GM12874 (cell line): ENCODE data around the gene ZSCAN9.

Experiments used
- CTCF ChIP-seq: IDR thresholded peaks from 2 replicates; pipeline ENCODE4 v1.5.1; 2011; ENCODE audit warnings: low read depth, mild to moderate bottlenecking, control low read depth, low read length, moderate library complexity; ENCODE audit not compliant: insufficient read depth

The ZSCAN9 gene

DNA sequence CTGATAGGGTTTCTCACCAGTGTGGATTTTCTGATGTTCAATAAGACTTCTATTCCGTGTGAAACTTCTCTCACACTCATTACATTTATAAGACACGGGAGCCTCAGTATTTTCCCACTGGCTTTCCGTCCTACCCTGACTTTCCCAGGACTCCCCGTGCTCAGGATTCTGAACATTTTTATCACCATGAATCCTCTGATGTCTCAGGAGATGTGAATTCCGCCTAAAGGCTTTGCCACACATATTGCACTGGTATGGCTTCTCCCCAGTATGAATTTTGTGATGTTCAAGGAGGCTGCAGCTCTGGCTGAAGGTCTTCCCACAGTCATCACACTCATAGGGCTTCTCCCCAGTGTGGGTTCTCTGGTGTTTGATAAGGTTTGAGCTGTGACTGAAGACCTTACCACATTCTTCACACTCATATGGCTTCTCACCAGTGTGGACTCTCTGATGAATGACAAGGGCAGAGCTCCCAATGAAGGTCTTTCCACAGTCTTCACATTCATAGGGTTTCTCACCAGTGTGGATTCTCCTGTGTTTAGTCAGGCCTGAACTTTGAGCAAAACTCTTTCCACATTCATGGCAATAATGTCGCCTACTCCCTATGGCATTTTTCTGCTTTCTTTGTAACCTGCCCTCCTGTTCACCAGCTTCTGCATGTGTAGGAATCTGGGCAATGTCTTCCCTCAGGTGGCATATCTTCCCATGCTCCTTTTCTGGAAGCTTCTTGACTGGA lies 20.3 kb downstream of the ZSCAN9 start:
- no peak for TF ChIP-seq CTCF

DNA sequence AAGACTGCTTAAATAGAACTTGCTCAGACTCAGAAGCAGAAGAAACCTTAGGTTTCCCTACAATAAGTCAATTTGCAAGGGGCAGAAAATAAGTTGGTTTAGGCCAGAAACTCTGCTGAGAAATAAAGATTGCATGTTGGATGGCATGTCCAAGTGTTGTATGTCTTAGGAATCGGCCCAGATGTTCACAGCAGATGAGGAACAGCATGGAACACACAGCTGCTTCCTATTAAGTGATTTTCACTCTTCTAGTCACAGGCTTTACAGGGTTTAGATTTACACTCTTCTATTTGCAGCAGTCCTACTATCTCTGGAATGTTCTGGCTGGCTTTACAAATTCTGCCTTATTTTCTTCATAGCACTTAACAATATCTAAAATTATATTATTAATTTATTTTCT lies 23.8 kb downstream of the ZSCAN9 start:
- TF ChIP-seq CTCF = no peak

- no peak for TF ChIP-seq CTCF
Measured at GRCh38 chr6:28250747-28251146, 25.7 kb downstream of the ZSCAN9 start.

GRCh38 chr6:28251661-28252008 lies 26.6 kb downstream of the ZSCAN9 start:
- TF ChIP-seq CTCF = no peak

- no peak for TF ChIP-seq CTCF
Measured at GRCh38 chr6:28252009-28252975, 27.2 kb downstream of the ZSCAN9 start, which contains the start of gene ZKSCAN4. Gene ZKSCAN4, minus strand, starts transcription at chr6:28252269. Its CDS starts 289 bp downstream, at chr6:28251980.

DNA sequence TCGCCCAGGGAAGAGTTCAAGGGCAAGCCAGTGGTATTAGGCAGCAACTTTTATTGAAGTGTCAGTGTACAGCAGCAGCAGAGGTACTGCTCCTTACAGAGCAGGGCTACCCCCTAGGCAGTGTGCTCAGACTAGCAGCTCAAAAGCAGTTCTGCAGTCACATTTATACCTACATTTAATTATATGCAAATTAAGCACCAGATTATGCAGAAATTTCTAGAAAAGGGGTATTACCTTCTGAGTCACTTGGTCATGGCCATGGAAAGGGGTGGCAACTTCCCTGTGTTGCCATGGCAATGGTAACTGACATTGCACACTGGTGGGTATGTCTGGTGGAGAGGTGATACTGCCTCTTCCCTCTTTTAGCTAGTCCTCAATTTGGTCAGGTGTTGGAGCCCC lies 29.0 kb downstream of the ZSCAN9 start:
- no peak for TF ChIP-seq CTCF

- no peak for TF ChIP-seq CTCF
Measured at GRCh38 chr6:28257042-28257441, 32.0 kb downstream of the ZSCAN9 start.
